IPS-NIHi11 (cell line): ENCODE data around the gene SLC8A3.

Experiments
- DNase-seq: peaks from one replicate; pipeline ENCODE4 v3.0.0; 2012; ENCODE audit warnings: mixed read lengths, low spot score

The SLC8A3 gene

GRCh38 chr14:69997849-69998248, 190.9 kb downstream of the SLC8A3 start:
- DNase-seq = no peak

- no peak for DNase-seq
Measured at GRCh38 chr14:69996216-69996615, 192.5 kb downstream of the SLC8A3 start.
